NT2/D1 (cell line): ENCODE measurements around the gene TENT5A.

Experiments used
- SUZ12 ChIP-seq: IDR thresholded peaks from 2 replicates; pipeline ENCODE4 v1.6.1; 2011; ENCODE audit not compliant: insufficient read length, insufficient read depth; ENCODE audit errors: extremely low read depth
- YY1 ChIP-seq: IDR thresholded peaks from 2 replicates; pipeline ENCODE4 v1.6.1; 2011; ENCODE audit not compliant: insufficient read length, insufficient read depth
- ZNF274 ChIP-seq: IDR thresholded peaks from 2 replicates; pipeline ENCODE4 v1.6.1; 2011; ENCODE audit warnings: mild to moderate bottlenecking, low read depth, low read length

DNA sequence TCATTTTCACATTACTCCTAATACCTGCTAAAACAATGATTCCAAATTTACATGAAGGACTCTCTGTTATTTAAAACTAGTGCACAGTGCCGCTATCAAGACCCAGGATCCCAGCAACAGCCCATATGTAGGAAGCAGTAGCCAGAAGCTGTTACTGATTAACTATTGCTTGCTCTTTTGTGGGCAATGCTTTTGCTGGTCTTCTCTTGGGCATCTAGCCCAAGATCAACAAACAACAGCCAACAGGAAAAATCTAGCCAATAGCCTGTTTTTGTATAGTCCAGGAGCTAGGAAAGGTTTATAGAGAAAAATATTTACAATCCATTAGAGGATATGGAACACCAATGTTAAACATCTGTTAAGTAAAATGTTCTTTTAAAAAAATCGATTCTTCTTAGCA is 22.1 kb upstream of the TENT5A start:
- no peak for TF ChIP-seq ZNF274
- TF ChIP-seq YY1, result no peak
- no peak for TF ChIP-seq SUZ12
